Spleen (tissue), 11 donors: ENCODE data around the gene PKHD1. TPM values are rescaled to one million over a fixed set of nuclear protein-coding genes. Genes with fewer than 3 reads are reported as not detected.

Experiments used
- DNase-seq: peaks from one replicate; pipeline ENCODE4 v3.0.0-alpha.2; 2020
- H3K27ac ChIP-seq, 8 donors: fragments of 200-600 bp; sonication (generic) in 7 of 8; 1 replicate in 4 of 8; 2 replicates in 4 of 8; pipeline versions ENCODE4 v1.5.0 to v1.8.0; 2016 to 2021; ENCODE audit warnings: inconsistent platforms in 4 of 8, mild to moderate bottlenecking in 4 of 8, moderate library complexity in 1 of 8
- H3K27me3 ChIP-seq, 7 donors: fragments of 200-600 bp; sonication (generic) in 6 of 7; replicated peaks in 1 of 7; 1 replicate in 4 of 7; 2 replicates in 3 of 7; pipeline versions ENCODE4 v1.5.0 to v1.8.0; 2016 to 2021; ENCODE audit warnings: inconsistent platforms in 3 of 7, mild to moderate bottlenecking in 1 of 7
- H3K36me3 ChIP-seq, 6 donors: fragments of 200-600 bp; sonication (generic) in 5 of 6; 1 replicate in 4 of 6; 2 replicates in 2 of 6; pipeline versions ENCODE4 v1.5.0 to v1.8.0; 2016 to 2021; ENCODE audit warnings: inconsistent platforms in 2 of 6
- H3K4me1 ChIP-seq, 6 donors: fragments of 200-600 bp; sonication (generic) in 5 of 6; 1 replicate in 3 of 6; 2 replicates in 3 of 6; pipeline versions ENCODE4 v1.5.0 to v1.8.0; 2016 to 2021; ENCODE audit warnings: inconsistent platforms in 3 of 6
- H3K4me3 ChIP-seq, 8 donors: fragments of 200-600 bp; sonication (generic) in 7 of 8; 1 replicate in 4 of 8; 2 replicates in 4 of 8; pipeline versions ENCODE4 v1.5.0 to v1.8.0; 2016 to 2021; ENCODE audit warnings: inconsistent platforms in 4 of 8, mild to moderate bottlenecking in 4 of 8, moderate library complexity in 2 of 8
- H3K9me3 ChIP-seq, 8 donors: fragments of 200-600 bp; sonication (generic) in 7 of 8; 1 replicate in 4 of 8; 2 replicates in 4 of 8; pipeline versions ENCODE4 v1.5.0 to v1.8.0; 2016 to 2021; ENCODE audit warnings: inconsistent platforms in 4 of 8
- CTCF ChIP-seq, 11 experiments: fragments of 200-600 bp in 7 of 11; fragments of 450-650 bp in 4 of 11; sonication (generic) in 4 of 11; IDR thresholded peaks in 8 of 11; conservative IDR thresholded peaks in 3 of 11; 1 replicate in 7 of 11; 2 replicates in 4 of 11; pipeline versions ENCODE4 v1.4.0 to v1.8.0; 2016 to 2021; ENCODE audit warnings: antibody characterized with exemption in 11 of 11, inconsistent platforms in 4 of 11, mild to moderate bottlenecking in 1 of 11
- POLR2A ChIP-seq, 3 donors: fragments of 450-650 bp; IDR thresholded peaks; one replicate each; pipeline ENCODE4 v1.5.1; 2017; ENCODE audit warnings: antibody characterized with exemption in 3 of 3, mild to moderate bottlenecking in 1 of 3
- POLR2AphosphoS5 ChIP-seq, 3 donors: sonication (generic); formaldehyde crosslinking; IDR thresholded peaks; one replicate each; pipeline ENCODE4 v1.5.1; 2017; ENCODE audit warnings: antibody characterized with exemption in 3 of 3
- whole genome bisulfite sequencing, 5 donors: extraction: QIAGEN DNeasy Blood & Tissue Kit in 3 of 5; methylation state at CpG; one replicate each; pipeline versions ENCODE4 v1.1.5 to v1.1.7; 2013 to 2018; 5-methylcytosine and 5-hydroxymethylcytosine counted together
- intact Hi-C: fragments of 100-400 bp; cut with DNase I; formaldehyde crosslinking; loops from one replicate; pipeline ENCODE4 v1.15.0; 2023; ENCODE audit warnings: low total_unique reads
- polyA plus RNA-seq, 3 donors: library from polyadenylated mRNA; stranded (reverse); fragments of 200-250 nt; gene quantifications; one replicate each; pipeline ENCODE4 v1.2.1, GENCODE V29; 2013
- total RNA-seq, 7 donors: library from RNA; depleted of rRNA in 3 of 7; stranded (reverse); fragments of >200 nt in 3 of 7; fragmentation: NEBNext Ultra II Directional in 4 of 7; extraction: Animal tissue kit (Norgen Biotek cat#: 25700) in 4 of 7; gene quantifications; one replicate each; pipeline versions ENCODE4 v1.1.0 to v1.2.1, GENCODE V29; 2016 to 2021
- donor health status: healthy with polysubstance abuse.
- donor health status: DM: no; HTN: no; CAD: no; lungs with moderate emphysema.
- donor health status: DM: no; HTN: no; CAD: no.
- donor health status: Bipolar disorder and iron deficiency.
- donor health status: healthy.
- donor health status: DM: no; HTN: no; CAD: no.
- donor health status: DM: yes; HTN: yes; CAD: no.

The PKHD1 gene
- total and polyA plus RNA-seq, 10 donors: not detected

GRCh38 chr6:52010806-52011205 lies 76.6 kb downstream of the PKHD1 start:
- H3K4me3 ChIP-seq: no peak overlapping the region
- intact Hi-C loops: no loop called here
- H3K27me3 ChIP-seq: peaks cover 0 to 17% (median 0%) of the 10 kb centered on the region in 7 donors
- WGBS, 5 donors: 74 to 91% (median 78%) methylated on average over 1 of the region's 1 CpG
- H3K36me3 ChIP-seq: no peaks in the 10 kb centered on the region
- H3K9me3 ChIP-seq: peaks cover 0 to 6% (median 0%) of the 10 kb centered on the region in 8 donors
- DNase-seq: no peak
- no peak overlapping the region for H3K27ac ChIP-seq
- no peak for TF ChIP-seq POLR2AphosphoS5 (IDR thresholded peaks at IDR 0.05)
- TF ChIP-seq POLR2A (IDR thresholded peaks at IDR 0.05): no peak
- TF ChIP-seq CTCF (IDR thresholded peaks at IDR 0.05 in 8 of 11, conservative IDR thresholded peaks at IDR 0.05 in 3 of 11): no peak
- no peaks in the 10 kb centered on the region for H3K4me1 ChIP-seq

GRCh38 chr6:52010145-52010544 lies 77.3 kb downstream of the PKHD1 start:
- DNase-seq: no peak
- TF ChIP-seq POLR2A (IDR thresholded peaks at IDR 0.05) (no peak), CTCF (IDR thresholded peaks at IDR 0.05 in 8 of 11, conservative IDR thresholded peaks at IDR 0.05 in 3 of 11) (no peak), POLR2AphosphoS5 (IDR thresholded peaks at IDR 0.05) (no peak)
- intact Hi-C loops: no loop called here
- peaks cover 0 to 6% (median 0%) of the 10 kb centered on the region in 8 donors for H3K9me3 ChIP-seq
- no peak overlapping the region for H3K4me3 ChIP-seq
- peaks cover 0 to 17% (median 0%) of the 10 kb centered on the region in 7 donors for H3K27me3 ChIP-seq
- no peaks in the 10 kb centered on the region for H3K4me1 ChIP-seq
- H3K36me3 ChIP-seq: no peaks in the 10 kb centered on the region
- 64 to 77% (median 74%) methylated on average over 6 of the region's 6 CpGs for WGBS, 5 donors
- no peak overlapping the region for H3K27ac ChIP-seq

GRCh38 chr6:52009466-52010140 lies 77.8 kb downstream of the PKHD1 start:
- H3K36me3 ChIP-seq: no peaks in the 10 kb centered on the region
- H3K27me3 ChIP-seq: peaks cover 0 to 17% (median 0%) of the 10 kb centered on the region in 7 donors
- H3K9me3 ChIP-seq: peaks cover 0 to 6% (median 0%) of the 10 kb centered on the region in 8 donors
- no peaks in the 10 kb centered on the region for H3K4me1 ChIP-seq
- no peak overlapping the region for H3K27ac ChIP-seq
- 65 to 78% (median 71%) methylated on average over 11 of the region's 11 CpGs for WGBS, 5 donors
- no peak for DNase-seq
- no peak for TF ChIP-seq POLR2AphosphoS5 (IDR thresholded peaks at IDR 0.05)
- no peak for TF ChIP-seq CTCF (IDR thresholded peaks at IDR 0.05 in 8 of 11, conservative IDR thresholded peaks at IDR 0.05 in 3 of 11)
- no peak for TF ChIP-seq POLR2A (IDR thresholded peaks at IDR 0.05)
- intact Hi-C loops: no loop called here
- H3K4me3 ChIP-seq: no peak overlapping the region

- Histone ChIP-seq H3K4me1 (no peaks in the 10 kb centered on the region), H3K27ac (no peak overlapping the region), H3K36me3 (no peaks in the 10 kb centered on the region), H3K9me3 (no peaks in the 10 kb centered on the region), H3K27me3 (peaks cover 0 to 7% (median 0%) of the 10 kb centered on the region in 7 donors), H3K4me3 (no peak overlapping the region)
- DNase-seq: no peak
- TF ChIP-seq POLR2AphosphoS5 (IDR thresholded peaks at IDR 0.05) (no peak), POLR2A (IDR thresholded peaks at IDR 0.05) (no peak), CTCF (IDR thresholded peaks at IDR 0.05 in 8 of 11, conservative IDR thresholded peaks at IDR 0.05 in 3 of 11) (no peak)
- intact Hi-C loops: no loop called here
- 82 to 91% (median 85%) methylated on average over 3 of the region's 3 CpGs for WGBS, 5 donors
These were observed 87.3 kb downstream of the PKHD1 start for GRCh38 chr6:52000064-52000463.
